HG03060 (cell line): ENCODE measurements around the gene DUSP14.

Experiments
- ATAC-seq: cut with Tn5 transposase; IDR thresholded peaks from one replicate; pipeline ENCODE4 v1.9.1; 2021; ENCODE audit warnings: low read depth, moderate number of reproducible peaks; ENCODE audit not compliant: unreplicated experiment

The DUSP14 gene

DNA sequence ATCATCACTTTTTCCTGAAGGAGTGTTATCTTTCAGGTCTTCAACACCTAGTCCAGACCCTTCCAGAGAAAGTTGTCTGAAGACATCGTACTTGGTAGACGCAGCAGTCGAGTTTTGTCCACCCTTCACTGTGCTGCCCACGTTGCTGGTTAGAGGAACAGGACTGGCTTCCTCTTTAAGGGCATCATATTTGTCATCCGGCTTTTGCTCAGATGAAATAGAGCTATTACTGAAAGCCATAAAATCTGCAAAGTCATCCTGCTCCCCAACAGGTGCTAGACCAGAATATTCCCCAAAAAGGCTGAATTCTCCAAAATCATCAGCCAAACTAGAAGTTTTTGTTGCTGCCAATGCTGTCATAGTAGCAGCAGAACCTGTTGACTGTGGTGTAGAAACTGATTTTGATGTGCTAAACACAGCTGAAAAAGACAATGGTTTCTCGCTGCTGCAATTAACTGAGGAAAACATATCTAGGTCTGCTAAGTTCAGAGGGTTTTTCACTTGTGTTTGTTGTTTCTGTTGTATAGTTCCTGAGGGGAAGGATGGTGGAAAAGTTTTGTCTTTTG, 63.8 kb downstream of the DUSP14 start:
- no peak for ATAC-seq

- no peak for ATAC-seq
Measured at GRCh38 chr17:37555386-37555785, 65.7 kb downstream of the DUSP14 start.

- no peak for ATAC-seq
Measured at GRCh38 chr17:37557482-37557881, 67.8 kb downstream of the DUSP14 start.

- no peak for ATAC-seq
Measured at GRCh38 chr17:37558299-37558698, 68.6 kb downstream of the DUSP14 start.

- ATAC-seq, result no peak
Measured at GRCh38 chr17:37562016-37562745, 72.5 kb downstream of the DUSP14 start.
